Chondrocyte (in vitro differentiated cells): ENCODE results near the gene EMD. TPM values are rescaled to one million over a fixed set of nuclear protein-coding genes. Genes with fewer than 3 reads are reported as not detected.

Source experiments
- DNase-seq: peaks from one replicate; pipeline ENCODE4 v3.0.0; 2021; ENCODE audit warnings: mixed read lengths, low spot score
- H3K27ac Mint-ChIP-seq: one replicate; pipeline ENCODE4 v1.8.0; 2021; ENCODE audit warnings: mild to moderate bottlenecking, moderate library complexity, mixed read lengths; ENCODE audit not compliant: unreplicated experiment
- H3K27me3 Mint-ChIP-seq: 2 replicates; pipeline ENCODE4 v1.8.0; 2021; ENCODE audit warnings: low read depth, mixed read lengths
- H3K36me3 Mint-ChIP-seq: 2 replicates; pipeline ENCODE4 v1.8.0; 2021; ENCODE audit warnings: low read depth, mixed read lengths
- H3K4me1 Mint-ChIP-seq: 2 replicates; pipeline ENCODE4 v1.8.0; 2021; ENCODE audit warnings: low read depth, mild to moderate bottlenecking, mixed read lengths
- H3K4me3 Mint-ChIP-seq: one replicate; pipeline ENCODE4 v1.8.0; 2021; ENCODE audit warnings: mild to moderate bottlenecking, moderate library complexity, mixed read lengths; ENCODE audit not compliant: unreplicated experiment
- H3K9me3 Mint-ChIP-seq: 2 replicates; pipeline ENCODE4 v1.8.0; 2021; ENCODE audit warnings: low read depth, mixed read lengths
- CTCF ChIP-seq: fragments of 200-600 bp; sonication (generic); IDR thresholded peaks from 2 replicates; pipeline ENCODE4 v1.5.0; 2021; ENCODE audit warnings: antibody characterized with exemption, mild to moderate bottlenecking, moderate library complexity
- total RNA-seq: library from RNA; stranded (reverse); gene quantifications from 3 replicates; pipeline ENCODE4 v1.2.1, GENCODE V29; 2021

Gene EMD
- total RNA-seq, 1 donor from 2014 or later, result 81.1 TPM

GRCh38 chrX:154404625-154405192 is 25.6 kb downstream of the EMD start:
- no peaks in the 10 kb centered on the region for H3K27me3 Mint-ChIP-seq
- peaks cover 6% of the 10 kb centered on the region for H3K36me3 Mint-ChIP-seq
- TF ChIP-seq CTCF, result no peak

GRCh38 chrX:154408659-154409221 is 29.6 kb downstream of the EMD start:
- no peak for TF ChIP-seq CTCF
- peaks cover 3% of the 10 kb centered on the region for H3K36me3 Mint-ChIP-seq
- no peak for DNase-seq
- H3K27me3 Mint-ChIP-seq, result no peaks in the 10 kb centered on the region
- H3K4me3 Mint-ChIP-seq, result peak overlapping the region; percentile 82
- H3K27ac Mint-ChIP-seq, result peak overlapping the region; percentile 87
- H3K9me3 Mint-ChIP-seq, result no peaks in the 10 kb centered on the region
- peaks cover 19% of the 10 kb centered on the region for H3K4me1 Mint-ChIP-seq

More at GRCh38 chrX:154404625-154405192, 25.6 kb downstream of the EMD start:
- DNase-seq, result no peak
- no peak overlapping the region for H3K4me3 Mint-ChIP-seq
- H3K9me3 Mint-ChIP-seq, result no peaks in the 10 kb centered on the region
- H3K4me1 Mint-ChIP-seq, result peaks cover 19% of the 10 kb centered on the region
- H3K27ac Mint-ChIP-seq, result no peak overlapping the region

GRCh38 chrX:154409222-154409871 is 30.3 kb downstream of the EMD start, which contains the start of gene DNASE1L1:
DNASE1L1 (minus strand) TSS chrX:154409254; CDS start chrX:154405568, 3,686 bp downstream.
- DNase-seq, result no peak
- peak within 1 kb of the TSS; percentile 82 for H3K4me3 Mint-ChIP-seq
- H3K36me3 Mint-ChIP-seq, result peaks cover 3% of the 10 kb centered on the region
- no peaks in the 10 kb centered on the region for H3K9me3 Mint-ChIP-seq
- TF ChIP-seq CTCF, result no peak
- H3K4me1 Mint-ChIP-seq, result peaks cover 19% of the 10 kb centered on the region
- H3K27me3 Mint-ChIP-seq, result no peaks in the 10 kb centered on the region
- H3K27ac Mint-ChIP-seq, result peak within 1 kb of the TSS; percentile 87

GRCh38 chrX:154411981-154412340 is 32.9 kb downstream of the EMD start:
- Mint-ChIP-seq H3K4me3 (peak overlapping the region; percentile 88), H3K27ac (peak overlapping the region; percentile 45), H3K9me3 (no peaks in the 10 kb centered on the region), H3K27me3 (no peaks in the 10 kb centered on the region), H3K36me3 (peaks cover 3% of the 10 kb centered on the region), H3K4me1 (peaks cover 19% of the 10 kb centered on the region)
- no peak for DNase-seq
- no peak for TF ChIP-seq CTCF

GRCh38 chrX:154412468-154412867 is 33.4 kb downstream of the EMD start:
- no peak for DNase-seq
- H3K4me3 Mint-ChIP-seq, result peak overlapping the region; percentile 88
- H3K27me3 Mint-ChIP-seq, result no peaks in the 10 kb centered on the region
- no peaks in the 10 kb centered on the region for H3K9me3 Mint-ChIP-seq
- peaks cover 19% of the 10 kb centered on the region for H3K4me1 Mint-ChIP-seq
- H3K27ac Mint-ChIP-seq, result no peak overlapping the region
- TF ChIP-seq CTCF, result no peak
- peaks cover 3% of the 10 kb centered on the region for H3K36me3 Mint-ChIP-seq
